DMS114 treated with DMSO at 0.1 percent for 48 hours (cell line): ENCODE measurements around the gene FIG4.
"Not testable (repeated sequence)": the region's sequence is repeated elsewhere in the genome, so short reads cannot be mapped to it uniquely, and the experiment has no call there.

Experiments
- DNase-seq: peaks from one replicate; lab custom pipeline; 2025; ENCODE audit not compliant: unreplicated experiment; lab: John Stamatoyannopoulos, UW

Gene FIG4

DNA sequence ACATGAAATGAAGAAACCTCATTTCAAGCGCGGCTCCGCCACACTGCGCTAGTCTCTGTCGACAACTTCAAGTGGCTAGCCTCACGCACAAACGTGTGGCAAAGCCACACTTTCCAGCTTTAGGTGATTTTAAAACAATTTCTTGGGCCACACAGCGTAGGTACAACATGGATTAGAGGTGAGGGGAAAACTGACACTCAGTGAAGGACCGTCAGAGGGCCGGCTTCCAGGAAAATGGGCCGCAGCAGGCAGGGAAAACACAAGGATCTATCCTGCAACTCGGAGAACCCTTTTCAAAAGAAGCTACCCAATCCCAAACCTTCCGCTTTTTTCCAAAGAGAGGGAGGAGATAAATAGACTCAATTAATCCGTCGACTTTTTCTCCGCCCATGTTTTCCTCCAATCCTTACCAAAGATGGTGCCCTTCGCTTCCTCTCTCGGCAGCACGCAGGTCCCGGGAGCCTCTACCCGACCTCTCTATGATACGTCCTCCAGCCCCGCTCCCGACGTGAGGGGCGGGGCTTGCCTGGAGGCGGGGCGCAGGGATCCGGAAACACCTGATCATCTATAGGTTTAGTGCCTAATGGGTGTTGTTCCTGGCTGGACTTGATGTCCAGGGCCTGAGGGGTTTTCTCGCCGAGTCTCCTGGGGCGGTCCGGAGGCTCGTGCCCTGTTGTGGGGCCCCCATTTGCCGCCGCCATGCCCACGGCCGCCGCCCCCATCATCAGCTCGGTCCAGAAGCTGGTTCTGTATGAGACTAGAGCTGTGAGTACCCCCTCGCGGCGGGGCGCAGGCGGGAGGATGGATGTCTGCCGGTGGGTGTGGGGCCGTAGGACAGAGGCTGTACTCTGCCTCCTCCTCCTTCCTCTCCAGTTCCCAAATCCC is at the start of gene FIG4, which contains the start of gene AK9:
TSS of gene FIG4 (plus strand) at position 560 of the 885 bp plus-strand sequence. CDS start at position 700, 140 bp downstream.
TSS of gene AK9 (minus strand) at position 466 of the 885 bp plus-strand sequence. CDS start 15,457 bp downstream, outside the sequence.
- peak; percentile 92 for DNase-seq

DNA sequence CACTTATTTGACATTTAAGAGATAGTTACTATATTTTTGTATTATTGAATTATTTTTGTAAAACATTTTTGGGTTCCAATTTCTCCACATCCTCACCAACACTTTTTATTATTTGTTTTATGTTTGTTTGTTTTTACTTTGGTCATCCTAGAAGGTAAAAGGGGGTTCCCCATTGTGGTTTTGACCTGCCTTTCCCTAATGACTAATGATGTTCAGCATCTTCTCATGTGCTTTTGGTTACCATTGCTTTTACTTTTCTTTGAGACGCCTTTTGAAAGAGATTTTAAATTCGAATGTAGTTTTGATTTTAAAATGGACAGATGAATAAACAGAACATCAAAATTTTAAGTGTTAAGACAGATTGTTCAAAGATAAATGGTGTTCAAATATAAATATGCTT is 47.0 kb upstream of the FIG4 start:
- DNase-seq: no peak

DNA sequence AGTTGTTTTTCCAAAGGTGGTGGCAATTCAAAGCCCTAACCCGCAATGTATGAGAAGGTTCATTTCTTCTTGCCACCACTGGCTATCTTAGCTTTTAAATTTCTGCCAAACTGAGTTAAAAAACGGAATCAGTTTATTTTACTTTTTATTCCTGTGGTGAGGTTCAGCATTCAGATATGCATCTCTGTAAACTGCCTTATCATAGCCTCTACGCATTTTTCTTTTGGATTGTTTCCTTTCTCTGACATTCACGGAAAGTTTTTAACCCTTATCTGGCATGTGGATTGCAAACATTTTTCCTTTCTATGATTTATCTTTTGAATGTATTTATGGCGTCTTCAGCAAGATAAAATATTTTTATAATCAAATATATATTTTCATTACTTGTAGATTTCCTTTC is 37.8 kb upstream of the FIG4 start:
- no peak for DNase-seq

DNA sequence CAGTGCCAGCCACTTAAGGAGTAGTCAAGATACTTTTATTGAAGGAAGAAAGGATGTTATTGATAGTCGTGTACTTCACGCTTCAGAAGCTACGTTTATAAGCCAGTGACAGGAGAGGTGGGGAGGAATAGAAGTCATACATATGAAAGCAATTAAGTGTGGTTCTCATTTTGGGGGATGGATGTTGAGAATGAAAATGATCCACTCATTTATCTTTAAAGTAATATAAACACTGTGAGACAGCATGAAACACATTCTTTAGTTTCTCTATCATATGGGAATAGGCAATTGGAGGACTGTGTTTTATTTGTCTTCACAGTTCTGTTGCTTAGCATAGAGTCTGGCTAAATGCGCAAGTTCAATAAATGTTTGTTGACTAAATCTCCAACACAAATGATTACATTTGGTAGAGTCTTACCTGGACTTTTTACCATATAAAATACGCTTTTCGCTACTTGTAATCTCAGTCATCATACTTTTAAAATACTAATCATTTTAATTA is 35.3 kb upstream of the FIG4 start:
- no peak for DNase-seq

DNA sequence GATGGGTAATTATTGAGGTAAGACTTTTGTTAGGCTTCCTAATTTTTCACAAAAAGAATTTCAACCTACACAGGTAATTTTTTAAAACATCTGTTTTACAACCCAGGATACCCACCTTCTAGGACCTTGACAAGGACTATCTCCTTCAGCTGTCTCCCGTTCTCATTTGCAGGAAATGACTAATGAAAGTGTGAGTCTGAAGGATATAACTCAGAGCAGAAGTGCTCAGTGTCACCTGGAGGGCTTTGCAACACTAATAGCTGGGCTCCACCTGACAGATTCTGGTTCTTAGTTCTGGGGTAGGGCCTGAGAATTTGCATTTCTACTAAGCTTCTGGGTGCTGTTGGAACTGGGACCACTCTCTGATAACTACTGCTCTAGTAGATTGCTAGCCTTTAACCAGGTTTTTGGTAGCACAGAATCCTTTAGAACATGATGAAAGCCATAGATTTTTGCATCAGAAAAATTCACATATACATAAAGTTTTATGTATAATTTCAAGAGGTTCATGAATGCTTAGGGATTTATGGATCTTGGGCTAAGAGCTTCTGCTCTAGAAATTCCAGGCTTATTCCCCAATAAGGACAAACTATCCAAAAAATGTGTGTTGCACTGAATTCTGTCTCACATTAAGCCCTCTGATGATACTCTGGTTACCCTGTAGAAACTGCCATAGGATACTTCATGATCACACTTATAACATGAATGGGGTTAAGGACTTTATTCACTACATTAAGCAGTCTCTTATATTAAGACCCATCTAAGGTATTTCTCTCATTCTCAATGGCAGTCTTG is 30.4 kb upstream of the FIG4 start:
- DNase-seq: no peak

DNA sequence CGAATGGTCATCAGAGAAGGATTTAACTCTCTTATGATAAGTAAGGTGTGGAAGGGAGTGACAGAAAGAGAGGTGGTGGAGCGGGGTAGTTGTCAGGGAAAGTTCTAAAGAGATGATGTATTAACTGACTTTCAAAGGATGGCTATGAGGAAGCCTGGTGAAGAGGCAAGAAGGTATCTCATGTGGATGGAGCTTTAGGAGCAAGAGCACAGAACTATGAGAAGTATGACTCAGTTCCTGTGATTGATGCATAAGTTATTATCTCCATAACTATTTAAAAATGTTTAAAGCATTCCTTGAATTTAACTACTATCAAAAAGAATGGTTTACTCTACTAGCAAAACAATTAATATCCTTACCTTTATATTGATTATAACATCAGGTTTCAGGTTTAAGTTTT is 28.9 kb upstream of the FIG4 start:
- no peak for DNase-seq

DNA sequence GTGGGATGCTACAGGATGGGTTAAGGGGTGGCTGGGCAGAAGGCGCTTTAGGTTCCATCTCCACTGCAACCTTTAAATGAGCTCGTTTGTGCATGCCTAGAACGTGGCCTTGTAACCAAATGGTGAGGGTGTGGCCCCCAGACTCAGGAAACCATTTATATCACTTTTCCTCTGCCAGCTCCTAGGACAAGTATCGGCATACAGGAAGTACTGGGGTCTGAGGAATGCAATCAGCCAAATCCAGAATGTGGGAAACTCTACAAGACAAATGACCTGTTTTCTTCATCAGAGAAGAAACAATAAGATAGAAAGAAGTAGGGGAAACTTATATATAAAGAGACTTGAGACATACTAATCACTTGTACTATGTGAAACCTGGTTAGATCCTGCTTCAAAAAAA is 21.3 kb upstream of the FIG4 start:
- DNase-seq: no peak

DNA sequence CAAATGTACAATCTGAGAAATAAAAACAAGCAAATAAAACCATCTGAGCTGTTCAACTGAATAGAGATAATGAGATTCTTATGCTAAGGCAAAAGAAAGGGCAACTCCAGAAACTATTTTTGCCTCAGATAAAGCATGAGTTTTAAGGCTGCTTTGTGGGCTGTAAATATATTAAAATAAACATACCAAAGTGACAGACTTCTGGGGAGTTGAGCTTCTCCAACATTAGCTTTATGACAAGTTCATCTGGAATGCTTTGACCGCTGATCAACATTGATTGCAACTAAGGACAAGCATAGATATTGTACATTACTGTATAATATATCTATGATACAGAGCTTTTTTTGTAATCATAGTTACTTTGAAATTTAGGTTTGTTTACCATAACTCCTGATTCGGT is 19.4 kb upstream of the FIG4 start:
- DNase-seq: no peak

DNA sequence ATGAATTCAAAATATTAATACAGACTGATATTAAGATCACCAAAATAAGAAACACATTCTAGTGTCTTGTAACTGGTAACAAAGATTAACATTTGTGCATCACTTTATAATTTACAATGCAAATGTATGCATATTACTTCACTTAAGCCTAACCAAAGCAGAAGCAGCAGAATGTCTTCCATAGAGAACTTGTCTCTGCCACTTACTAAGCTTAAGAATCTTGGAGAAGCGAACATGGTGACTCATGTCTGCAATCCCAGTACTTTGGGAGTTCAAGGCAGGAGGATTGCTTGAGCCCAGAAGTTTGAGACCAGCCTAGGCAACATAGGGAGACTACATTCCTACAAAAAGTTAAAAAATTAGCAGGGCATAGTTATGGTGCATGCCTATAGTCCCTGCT is 18.9 kb upstream of the FIG4 start:
- no peak for DNase-seq

DNA sequence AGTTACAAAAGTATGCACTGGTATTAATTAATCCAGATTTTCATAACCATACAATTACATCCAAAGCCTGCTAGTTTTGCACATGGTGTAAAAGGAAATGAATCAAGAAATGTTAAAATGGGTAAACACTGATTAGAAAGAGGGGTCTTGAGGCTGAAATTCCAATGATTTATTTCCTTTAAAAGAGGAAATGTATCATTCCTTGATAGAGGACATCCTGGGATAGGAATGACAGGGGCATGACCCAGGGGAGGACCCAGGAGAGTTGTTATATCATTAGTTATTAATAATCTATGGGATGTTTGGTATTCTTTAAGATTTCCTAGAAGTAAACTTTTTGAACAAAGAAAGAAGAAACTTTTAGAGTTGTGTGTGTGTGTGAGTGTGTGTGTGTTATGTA is 18.3 kb upstream of the FIG4 start:
- no peak for DNase-seq

DNA sequence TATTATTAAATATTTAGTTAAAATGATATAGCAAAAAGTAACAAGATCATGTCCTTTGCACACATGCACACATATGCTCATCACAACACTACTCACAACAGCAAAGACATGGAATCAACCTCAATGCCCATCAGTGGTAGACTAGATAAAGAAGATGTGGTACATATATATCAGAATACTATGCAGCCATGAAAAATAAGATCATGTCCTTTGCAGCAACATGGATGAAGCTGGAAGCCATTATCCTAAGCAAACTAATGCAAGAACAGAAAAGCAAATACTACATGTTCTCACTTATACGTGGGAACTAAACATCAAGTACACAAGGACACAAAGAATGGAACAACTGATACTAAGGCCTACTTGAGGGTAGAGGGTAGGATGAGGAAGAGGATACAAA is 14.4 kb upstream of the FIG4 start:
- DNase-seq: no peak

DNA sequence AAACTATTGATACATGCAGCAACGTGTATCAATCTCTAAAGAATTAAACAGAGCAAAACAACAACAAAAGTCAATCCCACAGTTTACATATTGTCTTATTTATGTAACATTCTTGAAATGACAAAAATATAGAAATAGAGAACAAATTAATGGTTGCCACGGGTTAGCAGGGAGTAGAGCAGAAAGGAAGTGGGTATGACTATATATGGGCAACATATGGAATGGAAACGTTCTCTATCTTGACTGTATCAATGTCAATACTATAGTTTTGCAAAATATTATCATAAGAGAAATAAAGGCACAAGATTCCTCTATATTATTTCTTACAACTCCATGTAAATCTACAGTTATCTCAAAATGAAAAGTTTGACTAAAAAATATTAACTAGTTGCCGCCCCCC is 12.9 kb upstream of the FIG4 start:
- no peak for DNase-seq

DNA sequence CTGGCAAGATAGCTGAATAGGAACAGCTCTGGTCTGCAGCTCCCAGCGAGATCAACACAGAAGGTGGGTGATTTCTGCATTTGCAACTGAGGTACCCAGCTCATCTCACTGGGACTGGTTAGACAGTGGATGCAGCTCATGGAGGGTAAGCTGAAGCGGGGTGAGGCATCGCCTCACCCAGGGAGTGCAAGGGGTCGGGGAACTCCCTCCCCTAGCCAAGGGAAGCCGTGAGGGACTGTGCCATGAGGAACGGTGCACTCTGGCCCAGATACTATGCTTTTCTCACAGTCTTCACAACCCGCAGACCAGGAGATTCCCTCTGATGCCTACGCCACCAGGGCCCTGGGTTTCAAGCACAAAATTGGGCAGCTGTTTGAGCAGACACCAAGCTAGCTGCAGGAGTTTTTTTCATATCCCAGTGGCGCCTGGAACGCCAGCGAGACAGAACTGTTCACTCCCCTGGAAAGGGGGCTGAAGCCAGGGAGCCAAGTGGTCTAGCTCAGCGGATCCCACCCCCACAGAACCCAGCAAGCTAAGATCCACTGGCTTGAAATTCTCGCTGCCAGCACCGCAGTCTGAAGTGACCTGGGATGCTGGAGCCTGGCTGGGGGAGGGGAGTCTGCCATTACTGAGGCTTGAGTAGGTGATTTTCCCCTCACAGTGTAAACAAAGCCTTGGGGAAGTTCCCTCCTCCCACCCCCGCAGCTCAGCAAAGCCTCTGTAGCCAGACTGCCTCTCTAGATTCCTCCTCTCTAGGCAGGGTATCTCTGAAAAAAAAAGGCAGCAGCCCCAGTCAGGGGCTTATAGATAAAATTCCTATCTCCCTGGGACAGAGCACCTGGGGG is 12.2 kb upstream of the FIG4 start:
- DNase-seq: not testable (repeated sequence)

DNA sequence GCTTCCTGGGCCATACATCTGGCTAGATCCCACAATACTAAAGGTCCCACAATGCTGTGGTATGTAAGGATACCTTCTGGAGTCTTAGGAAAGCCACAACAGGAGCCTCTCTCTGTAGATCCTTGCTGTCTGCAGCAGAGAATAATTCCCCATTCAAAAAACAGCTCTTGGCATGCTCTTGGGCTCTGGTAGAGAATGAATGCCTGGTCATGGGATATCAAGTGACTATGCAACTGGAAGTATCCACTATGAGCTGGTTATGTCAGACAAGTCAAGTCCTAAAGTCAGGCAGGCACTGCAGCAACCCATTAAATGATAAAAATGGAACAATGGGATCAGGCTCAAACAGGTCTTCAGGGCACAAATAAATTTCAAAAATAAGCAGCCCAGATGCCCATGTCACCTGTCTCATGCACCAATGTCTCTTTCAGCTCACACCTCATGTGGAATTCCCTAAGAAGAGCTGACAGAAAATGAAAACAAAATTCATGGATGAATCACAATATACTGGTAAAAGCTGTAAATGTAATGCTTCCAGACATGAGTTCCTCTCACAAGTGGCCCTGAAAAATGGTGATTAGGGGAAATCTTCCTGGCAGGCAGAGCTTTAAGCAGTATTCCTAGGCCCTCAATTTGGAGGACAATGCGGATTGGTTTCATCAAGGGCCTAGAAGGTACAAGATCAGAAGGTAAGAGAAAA is 4.4 kb upstream of the FIG4 start:
- no peak for DNase-seq

DNA sequence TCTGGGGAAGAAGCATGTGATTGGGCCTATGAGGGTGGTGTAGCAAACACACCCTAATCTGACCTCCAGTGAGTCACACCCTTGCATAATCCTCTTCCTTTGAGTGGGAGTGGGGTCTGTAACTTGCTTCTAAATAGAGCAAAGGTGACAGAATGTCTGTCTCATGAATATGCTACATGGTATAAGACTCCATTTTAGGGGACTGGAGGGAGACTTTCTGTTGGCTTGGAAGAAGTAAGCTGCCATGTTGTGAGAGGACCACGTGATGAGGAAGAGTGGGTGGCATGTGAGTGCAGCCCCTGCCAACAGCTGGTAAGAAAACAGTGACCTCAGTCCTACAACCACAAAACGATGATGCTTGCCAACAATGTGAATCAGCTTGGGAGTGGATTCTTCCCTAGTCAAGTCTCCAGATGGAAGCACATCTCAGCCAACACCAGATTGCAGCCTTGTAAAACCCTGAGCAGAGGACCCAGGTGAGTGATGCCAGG is 3.8 kb upstream of the FIG4 start:
- no peak for DNase-seq

DNA sequence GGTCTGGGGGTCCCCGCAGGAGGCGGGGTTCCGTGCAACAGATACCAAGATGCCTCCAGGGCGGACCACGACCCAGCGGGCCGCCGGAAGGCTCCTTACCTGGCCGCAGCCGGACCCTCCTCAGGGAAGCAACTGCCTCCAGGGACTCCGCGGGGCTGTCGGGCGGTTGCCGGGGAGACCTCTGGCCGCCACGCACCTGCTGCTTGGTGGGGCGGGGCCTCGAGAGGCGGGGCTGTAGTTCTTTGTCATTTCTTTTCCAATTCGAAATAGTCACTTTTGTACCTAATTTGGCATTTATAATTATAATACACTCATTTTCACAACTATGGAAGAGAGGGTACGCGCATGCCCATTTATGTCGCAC is 741 bp upstream of the FIG4 start:
- DNase-seq: no peak

DNA sequence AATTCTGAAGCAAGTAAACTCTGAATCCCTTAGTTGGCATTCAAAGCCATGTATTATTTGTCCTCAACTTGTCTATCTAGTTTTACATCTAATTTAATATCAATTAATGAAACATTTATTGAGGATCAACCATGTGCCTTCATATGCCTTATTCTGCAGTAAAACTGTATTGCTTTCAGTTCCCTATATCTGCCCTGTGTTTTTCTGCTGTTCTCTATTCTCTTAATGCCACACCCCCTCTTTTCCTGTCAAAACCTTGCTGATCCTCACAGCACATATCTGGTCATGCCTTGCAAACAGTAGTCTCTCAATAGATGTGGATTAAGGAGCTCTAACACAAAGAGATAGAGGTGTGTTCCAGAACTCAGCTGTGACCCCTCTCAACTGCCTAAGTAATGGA is 2.0 kb downstream of the FIG4 start:
- no peak for DNase-seq

DNA sequence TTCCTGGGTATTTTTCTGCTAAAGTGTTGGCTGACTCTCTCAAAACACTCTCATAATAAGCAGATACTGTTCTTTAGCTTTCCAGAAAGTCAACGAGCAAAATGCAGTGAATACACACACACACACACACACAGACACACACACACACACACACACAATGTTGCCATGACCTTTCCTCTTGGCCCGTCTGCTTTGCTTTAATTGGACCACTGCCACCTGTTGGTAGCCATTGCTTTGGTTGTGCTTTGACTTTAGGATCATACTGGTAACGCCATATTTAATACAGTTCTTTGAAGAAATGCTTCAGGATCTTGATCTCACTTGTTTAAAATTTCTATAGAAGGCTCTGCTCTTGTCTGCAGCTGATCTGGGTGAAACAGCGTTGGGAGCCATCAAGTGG is 4.4 kb downstream of the FIG4 start:
- no peak for DNase-seq

DNA sequence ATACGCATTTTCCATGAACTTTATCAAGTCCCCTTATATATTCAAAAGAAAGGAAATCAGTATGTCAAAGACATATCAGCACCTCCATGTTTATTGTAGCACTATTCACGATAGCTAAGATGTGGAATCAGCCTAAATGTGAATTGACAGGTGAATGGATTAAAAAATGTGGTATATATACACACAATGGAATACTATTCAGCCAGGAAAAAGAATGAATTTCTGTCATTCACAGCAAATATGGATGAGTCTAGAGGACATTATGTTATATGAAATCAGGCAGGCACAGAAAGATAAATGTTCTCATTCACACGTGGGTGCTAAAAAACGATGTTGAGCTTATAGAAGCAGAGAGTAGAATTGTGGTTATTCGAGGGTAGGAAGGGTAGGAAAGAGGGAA is 5.3 kb downstream of the FIG4 start:
- DNase-seq: no peak

DNA sequence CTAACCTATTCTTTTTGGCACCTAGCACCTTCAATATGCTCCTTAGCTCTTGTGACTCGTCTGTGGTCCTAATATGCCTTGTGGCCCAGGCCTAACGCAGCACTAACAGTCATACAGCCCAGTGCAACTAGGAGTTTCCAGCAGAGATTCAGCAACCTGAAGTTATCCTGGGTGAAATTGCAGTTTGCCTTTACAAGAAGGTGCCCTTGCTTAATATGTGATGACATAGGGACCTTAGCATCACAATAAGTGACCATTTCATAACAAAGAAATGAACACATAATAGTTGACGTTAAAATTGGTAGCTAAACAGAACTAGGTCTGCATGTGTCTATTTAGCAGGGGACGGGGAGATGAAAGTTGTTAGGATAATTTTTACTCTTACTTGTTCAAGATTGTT is 10.1 kb downstream of the FIG4 start:
- no peak for DNase-seq
